SK-N-SH treated with all-trans-retinoic acid at 6 μM for 48 hours (cell line): ENCODE data around the gene LRP8.

Experiments used
- ARNTL ChIP-seq: fragments of 450-650 bp; formaldehyde crosslinking; IDR thresholded peaks from 2 replicates; pipeline ENCODE4 v1.5.0; 2020; ENCODE audit warnings: low read depth, mild to moderate bottlenecking, moderate library complexity, borderline replicate concordance
- CSRNP3 ChIP-seq: fragments of 250-450 bp; sonication (Bioruptor Pico); IDR thresholded peaks from 2 replicates; pipeline ENCODE4 v1.5.1; 2021; ENCODE audit warnings: mild to moderate bottlenecking, moderate library complexity
- PATZ1 ChIP-seq: fragments of 250-450 bp; sonication (Bioruptor Pico); IDR thresholded peaks from 2 replicates; pipeline ENCODE4 v1.8.0; 2020; ENCODE audit warnings: mild to moderate bottlenecking, moderate library complexity, borderline replicate concordance
- SNAI2 ChIP-seq: fragments of 250-450 bp; sonication (Bioruptor Pico); IDR thresholded peaks from 2 replicates; pipeline ENCODE4 v1.5.0; 2020; ENCODE audit warnings: mild to moderate bottlenecking, moderate library complexity
- TOX ChIP-seq: fragments of 250-450 bp; sonication (Bioruptor Pico); IDR thresholded peaks from 2 replicates; pipeline ENCODE4 v1.8.0; 2021; ENCODE audit warnings: mild to moderate bottlenecking, moderate library complexity, borderline replicate concordance
- ZNF8 ChIP-seq: fragments of 450-650 bp; formaldehyde crosslinking; IDR thresholded peaks from 2 replicates; pipeline ENCODE4 v1.5.0; 2020; ENCODE audit warnings: mild to moderate bottlenecking, moderate library complexity

- TF ChIP-seq ZNF8 (CRISPR knock-in tag) (no peak), SNAI2 (CRISPR knock-in tag) (no peak), CSRNP3 (CRISPR knock-in tag) (no peak), ARNTL (no peak), TOX (CRISPR knock-in tag) (no peak), PATZ1 (no peak)
Observed at GRCh38 chr1:53325326-53326087, 2.4 kb downstream of the LRP8 start.
